ENCODE data around the gene INPP5D.

INPP5D gene

DNA sequence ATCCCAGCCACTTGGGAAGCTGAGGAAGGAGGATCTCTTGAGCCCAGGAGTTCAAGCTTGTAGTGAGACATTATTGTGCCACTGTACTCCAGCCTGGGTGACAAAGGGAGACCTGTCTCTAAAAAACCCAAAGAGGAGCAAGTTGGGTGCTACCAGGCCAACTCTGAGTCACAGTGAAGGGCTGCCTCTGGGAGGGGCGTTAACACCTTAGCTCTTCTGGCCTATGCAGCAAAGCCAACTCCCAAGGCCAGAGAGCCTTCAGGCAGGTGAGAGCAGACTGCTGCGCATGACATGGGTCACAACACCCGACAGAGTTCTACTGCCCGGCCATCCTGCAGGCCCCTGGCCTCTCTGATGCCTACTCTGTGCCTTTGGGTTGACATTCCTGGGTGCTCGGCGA is 158.7 kb downstream of the INPP5D start:
- H3K27ac ChIP-seq (ENCODE audit: low read depth, low read length) = no peak overlapping the region
- H3F3A ChIP-seq (ENCODE audit: control insufficient read depth, insufficient read depth) = no peaks in the 10 kb centered on the region
- peaks cover 18% of the 10 kb centered on the region for H3K4me1 ChIP-seq (ENCODE audit: control insufficient read depth, low read length)
- no peaks in the 10 kb centered on the region for H3K9me2 ChIP-seq (replicated peaks; ENCODE audit: control insufficient read depth, low read length)
- H3K9me3 ChIP-seq (ENCODE audit: control insufficient read depth, insufficient read depth, low read length) = no peaks in the 10 kb centered on the region
- H3K36me3 ChIP-seq (ENCODE audit: control insufficient read depth, low read length) = no peaks in the 10 kb centered on the region
- H3K27me3 ChIP-seq (ENCODE audit: control insufficient read depth, low read length) = no peaks in the 10 kb centered on the region
- H3K79me2 ChIP-seq (ENCODE audit: control insufficient read depth, low read length) = no peaks in the 10 kb centered on the region
- no peak for TF ChIP-seq EZH2phosphoT487 (IDR thresholded peaks at IDR 0.05; ENCODE audit: borderline replicate concordance, low read length)
- TF ChIP-seq, protein P1, sequence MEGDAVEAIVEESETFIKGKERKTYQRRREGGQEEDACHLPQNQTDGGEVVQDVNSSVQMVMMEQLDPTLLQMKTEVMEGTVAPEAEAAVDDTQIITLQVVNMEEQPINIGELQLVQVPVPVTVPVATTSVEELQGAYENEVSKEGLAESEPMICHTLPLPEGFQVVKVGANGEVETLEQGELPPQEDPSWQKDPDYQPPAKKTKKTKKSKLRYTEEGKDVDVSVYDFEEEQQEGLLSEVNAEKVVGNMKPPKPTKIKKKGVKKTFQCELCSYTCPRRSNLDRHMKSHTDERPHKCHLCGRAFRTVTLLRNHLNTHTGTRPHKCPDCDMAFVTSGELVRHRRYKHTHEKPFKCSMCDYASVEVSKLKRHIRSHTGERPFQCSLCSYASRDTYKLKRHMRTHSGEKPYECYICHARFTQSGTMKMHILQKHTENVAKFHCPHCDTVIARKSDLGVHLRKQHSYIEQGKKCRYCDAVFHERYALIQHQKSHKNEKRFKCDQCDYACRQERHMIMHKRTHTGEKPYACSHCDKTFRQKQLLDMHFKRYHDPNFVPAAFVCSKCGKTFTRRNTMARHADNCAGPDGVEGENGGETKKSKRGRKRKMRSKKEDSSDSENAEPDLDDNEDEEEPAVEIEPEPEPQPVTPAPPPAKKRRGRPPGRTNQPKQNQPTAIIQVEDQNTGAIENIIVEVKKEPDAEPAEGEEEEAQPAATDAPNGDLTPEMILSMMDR (IDR thresholded peaks at IDR 0.05; ENCODE audit: low read depth, low read length, poor library complexity, severe bottlenecking) = no peak
- no peak overlapping the region for H3K4me2 ChIP-seq (ENCODE audit: low read length)
- H3K4me3 ChIP-seq (ENCODE audit: low read length) = no peak overlapping the region
- H4K20me1 ChIP-seq (ENCODE audit: control insufficient read depth, insufficient read depth, low read depth, low read length) = no peaks in the 10 kb centered on the region

DNA sequence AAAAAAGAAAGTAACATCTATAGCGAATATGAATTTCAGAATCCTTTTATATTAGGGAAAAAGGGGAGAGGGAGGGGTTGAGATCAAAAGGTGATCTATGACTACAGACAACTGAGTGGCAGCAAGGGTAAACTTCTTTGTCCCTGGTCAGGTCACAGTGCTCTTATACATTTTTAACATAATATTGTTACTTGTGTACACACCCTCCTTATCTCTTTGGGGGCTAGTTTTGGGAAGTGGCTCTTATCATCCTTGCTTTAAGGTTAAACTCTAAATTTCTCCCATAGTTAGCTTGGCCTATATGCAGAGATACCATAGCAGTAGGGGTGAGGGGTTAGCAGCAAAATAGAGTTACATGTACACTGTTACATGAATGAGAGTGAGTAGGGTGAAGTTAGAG is 159.7 kb downstream of the INPP5D start:
- peaks cover 26% of the 10 kb centered on the region for H3K4me1 ChIP-seq (ENCODE audit: control insufficient read depth, low read length)
- TF ChIP-seq EZH2phosphoT487 (IDR thresholded peaks at IDR 0.05; ENCODE audit: borderline replicate concordance, low read length) = no peak
- TF ChIP-seq, protein P1 (IDR thresholded peaks at IDR 0.05; ENCODE audit: low read depth, low read length, poor library complexity, severe bottlenecking) = no peak
- no peak overlapping the region for H3K4me3 ChIP-seq (ENCODE audit: low read length)
- H3K4me2 ChIP-seq (ENCODE audit: low read length) = no peak overlapping the region
- no peaks in the 10 kb centered on the region for H3K9me3 ChIP-seq (ENCODE audit: control insufficient read depth, insufficient read depth, low read length)
- H3K9me2 ChIP-seq (replicated peaks; ENCODE audit: control insufficient read depth, low read length) = no peaks in the 10 kb centered on the region
- no peaks in the 10 kb centered on the region for H3K79me2 ChIP-seq (ENCODE audit: control insufficient read depth, low read length)
- no peak overlapping the region for H3K27ac ChIP-seq (ENCODE audit: low read depth, low read length)
- no peaks in the 10 kb centered on the region for H3K36me3 ChIP-seq (ENCODE audit: control insufficient read depth, low read length)
- H3F3A ChIP-seq (ENCODE audit: control insufficient read depth, insufficient read depth) = 0 out of 2 replicates have a peak, but pooled peaks cover 3% of the 10 kb centered on the region
- H3K27me3 ChIP-seq (ENCODE audit: control insufficient read depth, low read length) = no peaks in the 10 kb centered on the region
- H4K20me1 ChIP-seq (ENCODE audit: control insufficient read depth, insufficient read depth, low read depth, low read length) = no peaks in the 10 kb centered on the region

DNA sequence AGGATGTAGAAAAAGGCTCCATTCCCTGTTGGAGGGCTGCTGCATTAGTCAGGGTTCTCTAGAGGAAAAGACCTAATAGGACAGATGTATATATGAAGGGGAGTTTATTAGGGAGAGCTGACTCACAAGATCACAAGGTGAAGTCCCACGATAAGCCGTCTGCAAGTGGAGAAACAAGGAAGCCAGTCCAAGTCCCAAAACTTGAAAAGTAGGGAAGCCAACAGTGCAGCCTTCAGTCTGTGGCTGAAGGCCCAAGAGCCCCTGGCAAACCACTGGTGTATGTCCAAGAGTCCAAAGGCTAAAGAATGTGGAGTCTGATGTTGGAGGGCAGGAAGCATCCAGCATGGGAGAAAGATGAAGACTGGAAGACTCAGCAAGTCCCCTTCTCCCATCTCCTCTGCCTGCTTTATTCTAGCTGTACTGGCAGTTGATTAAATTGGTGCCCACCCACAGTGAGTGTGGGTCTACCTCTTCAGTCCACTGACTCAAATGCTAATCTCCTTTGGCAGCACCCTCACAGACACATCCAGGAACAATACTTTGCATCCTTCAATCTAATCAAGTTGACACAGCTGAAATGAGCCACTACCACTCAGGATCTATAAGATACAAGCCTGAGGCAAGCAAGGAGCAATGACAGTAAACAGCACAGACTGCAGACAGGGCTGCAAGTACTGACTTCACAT is 161.4 kb downstream of the INPP5D start:
- Histone ChIP-seq H3K9me2 (replicated peaks; ENCODE audit: control insufficient read depth, low read length) (no peaks in the 10 kb centered on the region), H3K4me1 (ENCODE audit: control insufficient read depth, low read length) (peaks cover 38% of the 10 kb centered on the region), H3K4me2 (ENCODE audit: low read length) (no peak overlapping the region), H4K20me1 (ENCODE audit: control insufficient read depth, insufficient read depth, low read depth, low read length) (no peaks in the 10 kb centered on the region), H3K79me2 (ENCODE audit: control insufficient read depth, low read length) (no peaks in the 10 kb centered on the region), H3K27me3 (ENCODE audit: control insufficient read depth, low read length) (no peaks in the 10 kb centered on the region), H3K36me3 (ENCODE audit: control insufficient read depth, low read length) (no peaks in the 10 kb centered on the region), H3K4me3 (ENCODE audit: low read length) (no peak overlapping the region), H3K27ac (ENCODE audit: low read depth, low read length) (no peak overlapping the region), H3F3A (ENCODE audit: control insufficient read depth, insufficient read depth) (0 out of 2 replicates have a peak, but pooled peaks cover 7% of the 10 kb centered on the region), H3K9me3 (ENCODE audit: control insufficient read depth, insufficient read depth, low read length) (no peaks in the 10 kb centered on the region)
- TF ChIP-seq, protein P1 (IDR thresholded peaks at IDR 0.05; ENCODE audit: low read depth, low read length, poor library complexity, severe bottlenecking) = no peak

Data from DOHH2 (cell line).